Parathyroid adenoma (tissue), 2 donors: ENCODE results near the gene ITSN1.

Experiments
- H2AFZ ChIP-seq: fragments of 300-600 bp; sonication (generic); one replicate; pipeline ENCODE4 v1.7.0; 2017; ENCODE audit warnings: antibody characterized with exemption, mild to moderate bottlenecking
- H3K27ac ChIP-seq: fragments of 300-600 bp; sonication (generic); one replicate; pipeline ENCODE4 v1.7.0; 2017
- H3K27me3 ChIP-seq: fragments of 300-600 bp; sonication (generic); one replicate; pipeline ENCODE4 v1.7.0; 2017; ENCODE audit warnings: low read length; ENCODE audit not compliant: control insufficient read depth, insufficient read depth
- H3K36me3 ChIP-seq: fragments of 300-600 bp; sonication (generic); one replicate; pipeline ENCODE4 v1.7.0; 2017; ENCODE audit warnings: low read length; ENCODE audit not compliant: control insufficient read depth, insufficient read depth
- H3K4me1 ChIP-seq: fragments of 300-600 bp; sonication (generic); one replicate; pipeline ENCODE4 v1.7.0; 2017; ENCODE audit warnings: control low read depth
- H3K4me2 ChIP-seq: fragments of 300-600 bp; sonication (generic); one replicate; pipeline ENCODE4 v1.7.0; 2017; ENCODE audit warnings: low read length
- H3K4me3 ChIP-seq: fragments of 300-600 bp; sonication (generic); one replicate; pipeline ENCODE4 v1.7.0; 2017; ENCODE audit warnings: low read depth, low read length
- H3K79me2 ChIP-seq: fragments of 300-600 bp; sonication (generic); one replicate; pipeline ENCODE4 v1.7.0; 2017; ENCODE audit warnings: control low read depth
- H3K9ac ChIP-seq: fragments of 300-600 bp; sonication (generic); one replicate; pipeline ENCODE4 v1.7.0; 2017; ENCODE audit warnings: mild to moderate bottlenecking
- H3K9me3 ChIP-seq: fragments of 300-600 bp; sonication (generic); one replicate; pipeline ENCODE4 v1.7.0; 2017; ENCODE audit warnings: low read length; ENCODE audit not compliant: control insufficient read depth
- TF ChIP-seq, protein P1 (sequence below): fragments of 300-600 bp; sonication (generic); IDR thresholded peaks from one replicate; pipeline ENCODE4 v1.7.0; 2017; ENCODE audit warnings: antibody characterized with exemption, mild to moderate bottlenecking
- donor health status: primary hyperparathyroidism.

ITSN1 gene

DNA sequence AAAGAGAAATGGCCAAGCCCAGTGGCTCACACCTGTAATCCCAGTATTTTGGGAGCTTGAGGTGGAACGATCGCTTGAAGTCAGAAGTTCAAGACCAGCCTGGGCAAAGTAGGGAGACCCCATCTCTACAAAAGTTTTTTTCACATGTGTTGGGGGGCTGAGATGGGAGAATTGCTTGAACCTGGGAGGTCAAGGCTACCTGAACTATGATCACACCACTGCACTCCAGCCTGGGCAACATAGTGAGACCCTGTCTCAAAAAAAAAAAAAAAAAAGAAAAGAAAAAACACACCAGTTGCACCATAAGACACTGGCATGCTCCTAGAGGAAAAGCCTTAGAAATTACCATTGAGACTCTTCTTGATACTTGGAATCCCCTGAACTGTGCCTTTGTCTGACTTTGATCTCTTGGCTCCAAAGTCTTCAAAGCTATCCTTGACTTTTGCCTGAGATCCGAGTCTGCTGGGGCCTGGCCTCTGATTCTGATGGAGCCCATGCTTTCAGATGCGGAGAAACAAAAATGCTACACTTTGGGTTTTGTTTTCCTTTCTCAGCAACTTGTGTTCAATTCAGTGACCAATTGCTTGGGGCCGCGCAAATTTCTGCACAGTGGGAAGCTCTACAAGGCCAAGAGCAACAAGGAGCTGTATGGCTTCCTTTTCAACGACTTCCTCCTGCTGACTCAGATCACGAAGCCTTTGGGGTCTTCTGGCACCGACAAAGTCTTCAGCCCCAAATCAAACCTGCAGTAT lies 239.6 kb downstream of the ITSN1 start:
- no peak overlapping the region for H3K4me2 ChIP-seq
- no peak overlapping the region for H2AFZ ChIP-seq
- no peaks in the 10 kb centered on the region for H3K27me3 ChIP-seq
- H3K36me3 ChIP-seq: no peaks in the 10 kb centered on the region
- H3K79me2 ChIP-seq: no peaks in the 10 kb centered on the region
- TF ChIP-seq, protein P1, sequence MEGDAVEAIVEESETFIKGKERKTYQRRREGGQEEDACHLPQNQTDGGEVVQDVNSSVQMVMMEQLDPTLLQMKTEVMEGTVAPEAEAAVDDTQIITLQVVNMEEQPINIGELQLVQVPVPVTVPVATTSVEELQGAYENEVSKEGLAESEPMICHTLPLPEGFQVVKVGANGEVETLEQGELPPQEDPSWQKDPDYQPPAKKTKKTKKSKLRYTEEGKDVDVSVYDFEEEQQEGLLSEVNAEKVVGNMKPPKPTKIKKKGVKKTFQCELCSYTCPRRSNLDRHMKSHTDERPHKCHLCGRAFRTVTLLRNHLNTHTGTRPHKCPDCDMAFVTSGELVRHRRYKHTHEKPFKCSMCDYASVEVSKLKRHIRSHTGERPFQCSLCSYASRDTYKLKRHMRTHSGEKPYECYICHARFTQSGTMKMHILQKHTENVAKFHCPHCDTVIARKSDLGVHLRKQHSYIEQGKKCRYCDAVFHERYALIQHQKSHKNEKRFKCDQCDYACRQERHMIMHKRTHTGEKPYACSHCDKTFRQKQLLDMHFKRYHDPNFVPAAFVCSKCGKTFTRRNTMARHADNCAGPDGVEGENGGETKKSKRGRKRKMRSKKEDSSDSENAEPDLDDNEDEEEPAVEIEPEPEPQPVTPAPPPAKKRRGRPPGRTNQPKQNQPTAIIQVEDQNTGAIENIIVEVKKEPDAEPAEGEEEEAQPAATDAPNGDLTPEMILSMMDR: no peak
- no peak overlapping the region for H3K9ac ChIP-seq
- no peak overlapping the region for H3K27ac ChIP-seq
- H3K4me3 ChIP-seq: no peak overlapping the region
- no peaks in the 10 kb centered on the region for H3K4me1 ChIP-seq
- no peaks in the 10 kb centered on the region for H3K9me3 ChIP-seq

DNA sequence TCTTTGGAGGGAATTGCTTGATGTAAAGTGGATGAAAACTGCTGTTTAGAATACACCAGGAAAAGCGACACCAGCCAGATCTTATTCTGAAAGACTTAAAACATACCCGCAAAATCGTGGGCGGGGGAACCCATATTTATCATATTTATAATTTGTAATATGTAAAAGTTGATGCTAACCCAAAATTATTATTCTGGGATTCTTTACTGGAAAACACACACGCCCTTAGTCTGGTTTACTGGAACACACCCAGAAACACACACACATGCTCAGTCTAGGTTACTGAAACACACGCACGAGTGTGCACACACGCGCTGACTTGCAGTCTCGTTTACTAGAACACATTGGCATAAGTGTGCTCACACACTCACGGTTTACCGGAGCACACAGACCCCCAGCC lies 240.8 kb downstream of the ITSN1 start:
- H3K4me2 ChIP-seq: no peak overlapping the region
- H3K79me2 ChIP-seq: no peaks in the 10 kb centered on the region
- no peak overlapping the region for H2AFZ ChIP-seq
- TF ChIP-seq, protein P1: no peak
- H3K9me3 ChIP-seq: no peaks in the 10 kb centered on the region
- no peak overlapping the region for H3K4me3 ChIP-seq
- no peak overlapping the region for H3K9ac ChIP-seq
- H3K36me3 ChIP-seq: no peaks in the 10 kb centered on the region
- no peaks in the 10 kb centered on the region for H3K27me3 ChIP-seq
- no peak overlapping the region for H3K27ac ChIP-seq
- no peaks in the 10 kb centered on the region for H3K4me1 ChIP-seq

DNA sequence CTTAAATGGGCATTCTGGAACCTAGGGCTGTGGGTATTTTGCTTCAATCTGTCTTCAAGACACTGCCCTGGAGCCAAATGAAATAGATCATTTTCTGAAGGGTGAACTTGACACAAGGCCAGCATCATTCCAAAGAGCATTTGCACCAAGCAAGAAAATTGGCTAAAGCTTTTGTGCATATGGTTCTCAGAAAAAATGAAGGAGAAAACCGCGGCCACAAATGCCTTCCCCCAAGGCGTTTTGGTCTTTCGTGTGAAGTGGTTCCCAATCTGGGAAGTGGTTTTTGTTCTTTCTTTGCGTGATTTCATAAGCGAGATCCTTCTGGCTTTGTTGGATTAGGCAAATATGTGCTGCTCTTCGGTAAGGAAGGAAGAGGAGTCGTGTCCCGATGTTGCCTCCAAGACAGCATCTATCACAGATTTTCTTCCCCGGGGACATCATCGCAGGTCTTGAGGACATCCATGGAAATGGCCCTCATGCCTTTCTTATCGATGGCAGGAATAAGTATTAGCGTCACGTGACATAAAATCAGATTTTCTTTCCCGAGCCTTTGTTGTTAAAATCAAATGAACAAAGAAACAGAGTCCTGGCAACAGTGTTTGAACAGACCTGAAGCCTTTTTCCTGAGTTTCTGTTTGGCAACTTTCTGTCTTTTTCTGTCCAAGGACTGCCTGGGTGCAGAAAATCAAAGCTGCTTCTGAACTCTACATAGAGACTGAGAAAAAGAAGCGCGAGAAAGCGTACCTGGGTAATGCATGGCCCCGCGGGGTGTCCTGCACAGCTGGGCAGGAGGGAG lies 242.3 kb downstream of the ITSN1 start:
- Histone ChIP-seq H3K4me1 (no peaks in the 10 kb centered on the region), H3K4me3 (no peak overlapping the region), H3K4me2 (no peak overlapping the region), H3K79me2 (no peaks in the 10 kb centered on the region), H3K9me3 (no peaks in the 10 kb centered on the region), H3K27me3 (no peaks in the 10 kb centered on the region), H3K36me3 (no peaks in the 10 kb centered on the region), H2AFZ (no peak overlapping the region), H3K27ac (no peak overlapping the region), H3K9ac (no peak overlapping the region)
- TF ChIP-seq, protein P1: no peak

DNA sequence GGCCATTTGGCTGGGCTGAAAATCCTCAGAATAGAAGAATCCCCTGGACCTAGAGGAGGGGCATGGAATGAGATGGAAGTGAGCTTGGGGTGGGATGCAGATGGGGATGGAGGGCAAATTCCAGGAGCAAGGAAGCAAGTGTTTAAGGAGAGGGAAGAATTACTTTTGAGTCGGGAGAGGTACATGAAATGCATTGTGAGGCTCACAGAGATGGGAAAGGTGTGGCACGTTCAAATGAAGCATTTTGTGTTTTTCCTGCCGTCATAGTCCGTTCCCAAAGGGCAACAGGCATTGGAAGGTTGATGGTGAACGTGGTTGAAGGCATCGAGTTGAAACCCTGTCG lies 242.8 kb downstream of the ITSN1 start:
- no peak overlapping the region for H3K4me3 ChIP-seq
- no peak overlapping the region for H3K27ac ChIP-seq
- no peaks in the 10 kb centered on the region for H3K9me3 ChIP-seq

More for the DNA sequence above, 242.8 kb downstream of the ITSN1 start:
- Histone ChIP-seq H3K4me1 (no peaks in the 10 kb centered on the region), H3K27me3 (no peaks in the 10 kb centered on the region), H3K9ac (no peak overlapping the region), H3K4me2 (no peak overlapping the region), H3K79me2 (no peaks in the 10 kb centered on the region), H3K36me3 (no peaks in the 10 kb centered on the region), H2AFZ (no peak overlapping the region)
- TF ChIP-seq, protein P1: no peak
